ENCODE data around the gene EZH2. TPM values are rescaled to one million over a fixed set of nuclear protein-coding genes. Genes with fewer than 3 reads are reported as not detected.

EZH2 gene
- total and polyA plus RNA-seq, 2 of the 4 experiments (the other 2 are of a cell fraction), result 13.1 to 19.8 TPM

GRCh38 chr7:148856578-148856881 is 27.6 kb downstream of the EZH2 start:
- ATAC-seq (ENCODE audit: low read depth), result peak; percentile 32; the same call in 1 of the 2 replicates
- intact Hi-C loops (cut with micrococcal nuclease), result no loop called here
- peaks cover 13% of the 10 kb centered on the region for H4K20me1 ChIP-seq (ENCODE audit: insufficient read depth, low read length)

More at GRCh38 chr7:148856578-148856881, 27.6 kb downstream of the EZH2 start:
- no peak overlapping the region for H2AK9ac ChIP-seq (replicated peaks; ENCODE audit: low read depth, low read length, poor library complexity)
- H3K79me1 ChIP-seq (ENCODE audit: low read depth in 1 of 2, low read length in 2 of 2), result peaks cover 26 to 54% of the 10 kb centered on the region in 2 experiments
- DNase-seq, result no peak
- no peak overlapping the region for H3K18ac ChIP-seq (ENCODE audit: low read depth, low read length)
- H3K36me3 ChIP-seq (ENCODE audit: control insufficient read depth, insufficient read depth, low read length), result no peaks in the 10 kb centered on the region
- no peak overlapping the region for H3K27ac ChIP-seq (ENCODE audit: insufficient read depth, low read length)
- H3K23ac ChIP-seq (ENCODE audit: low read depth, low read length), result no peak overlapping the region
- H2BK20ac ChIP-seq (ENCODE audit: low read depth, low read length), result no peak overlapping the region
- peaks cover 4% of the 10 kb centered on the region for H3K9me1 ChIP-seq (ENCODE audit: insufficient read depth, low read length)
- no peak overlapping the region for H3K9ac ChIP-seq (ENCODE audit: low read depth, low read length)
- H4K91ac ChIP-seq (ENCODE audit: insufficient read depth, low read depth, low read length), result no peak overlapping the region
- H3K4ac ChIP-seq (ENCODE audit: low read depth, low read length), result no peak overlapping the region
- no TSS peak for BruUV-seq (replicated peaks)
- dilution Hi-C loops (cut with HindIII; ENCODE audit: low sequenced_read_pairs, unreplicated experiment) (no loop called here), in situ Hi-C loops (cut with MboI; ENCODE audit: low sequenced_read_pairs) (no loop called here)
- H3K4me1 ChIP-seq (ENCODE audit: control insufficient read depth, insufficient read depth, low read length), result 0 out of 2 replicates have a peak, but pooled peaks cover 2% of the 10 kb centered on the region
- no peaks in the 10 kb centered on the region for H3K9me3 ChIP-seq (ENCODE audit: control insufficient read depth, insufficient read depth, low read length)
- no peak overlapping the region for H3K14ac ChIP-seq (replicated peaks; ENCODE audit: low read depth, low read length)
- H4K8ac ChIP-seq (ENCODE audit: low read depth in 2 of 2, low read length in 2 of 2), result peak overlapping the region in 1 of 2 experiments; percentile 55; a peak in 1 of 4 replicates
- H2BK120ac ChIP-seq (ENCODE audit: low read depth, low read length), result no peak overlapping the region
- peak overlapping the region; percentile 52; the same call in 1 of the 2 replicates for H3K4me2 ChIP-seq (ENCODE audit: low read depth, low read length)
- H2AFZ ChIP-seq (replicated peaks; ENCODE audit: low read length, poor library complexity), result no peak overlapping the region
- no peak overlapping the region for H3K4me3 ChIP-seq (ENCODE audit: insufficient read depth, low read depth, low read length)
- H2BK5ac ChIP-seq (ENCODE audit: low read depth, low read length, poor library complexity, severe bottlenecking), result no peak overlapping the region
- H2AK5ac ChIP-seq (ENCODE audit: low read depth, low read length), result no peak overlapping the region; the same call in 1 of the 2 replicates
- H4K5ac ChIP-seq (ENCODE audit: low read depth, low read length), result no peak overlapping the region
- ChIA-PET POLR2A (ENCODE audit: unreplicated experiment) (no interaction called here), CTCF (interaction anchor here (0.6 to 1.5 kb wide), 8 partner anchors 11 to 999 kb away, joined by 3 to 8 read pairs (median 4); no protein-coding TSS in a partner anchor)
- H3K56ac ChIP-seq (ENCODE audit: extremely low read depth, insufficient read depth, low read length), result no peak overlapping the region
- WGBS, 2 experiments (ENCODE audit: extremely low coverage in 2 of 2, insufficient read length in 1 of 2), result no CpG with 5 or more reads among the region's 2 CpGs
- TF ChIP-seq MAZ (IDR thresholded peaks at IDR 0.05; ENCODE audit: borderline replicate concordance, low read depth, low read length) (no peak), CEBPB (IDR thresholded peaks at IDR 0.05; ENCODE audit: low read depth, low read length) (no peak), RAD21 (IDR thresholded peaks at IDR 0.05; ENCODE audit: low read length) (no peak), CHD1 (IDR thresholded peaks at IDR 0.05; ENCODE audit: low read depth, low read length) (no peak), SMC3 (IDR thresholded peaks at IDR 0.05; ENCODE audit: low read depth, low read length) (no peak)
- H3K27me3 ChIP-seq (ENCODE audit: control insufficient read depth, insufficient read depth, low read length), result no peaks in the 10 kb centered on the region
- no peak overlapping the region for H2BK15ac ChIP-seq (ENCODE audit: low read depth, low read length)
